ENCODE results near the gene PIGM.

PIGM gene

DNA sequence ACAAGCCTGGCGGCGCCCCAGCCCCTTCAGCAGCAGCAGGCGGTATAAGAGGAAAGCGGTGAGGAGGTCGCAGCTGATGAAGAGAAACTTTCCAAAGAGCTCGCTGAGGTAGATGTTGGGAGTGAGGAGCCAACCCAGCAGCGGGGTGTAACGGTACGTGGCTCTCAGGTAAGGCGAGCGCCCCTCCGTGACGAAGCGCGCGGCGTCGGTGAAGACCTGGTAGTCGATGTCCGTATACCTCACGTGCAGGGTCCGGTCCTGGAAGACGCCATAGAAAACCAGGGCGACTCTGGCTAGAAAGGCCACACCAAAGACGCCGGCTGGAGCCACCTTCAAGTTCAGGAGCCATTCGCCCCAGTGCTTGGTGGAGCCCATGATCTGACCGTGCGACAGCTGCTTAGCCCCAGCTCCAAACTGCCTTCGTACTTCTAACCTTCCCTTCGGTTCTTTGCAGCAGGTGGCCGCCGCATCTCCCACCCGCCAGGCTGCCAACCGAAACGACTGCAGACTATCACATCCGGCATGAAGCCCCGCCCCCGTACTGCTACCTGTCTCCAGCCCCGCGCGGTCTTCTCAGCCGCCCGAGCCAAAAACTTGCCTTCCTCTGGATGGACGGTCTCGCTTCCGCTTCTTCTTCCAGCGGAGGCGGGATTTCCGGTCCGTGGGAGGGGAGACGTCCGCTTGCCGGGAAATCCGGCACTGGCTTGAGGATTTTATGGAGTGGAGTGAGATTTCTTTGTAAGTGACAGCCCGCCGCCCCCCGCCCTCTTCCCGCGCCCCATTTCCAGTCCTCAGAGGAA, at the start of gene PIGM:
PIGM (minus strand) TSS at position 626 of the 800 bp plus-strand sequence; CDS start at position 375, 251 bp downstream.
- DNase-seq = peak; percentile 99

DNA sequence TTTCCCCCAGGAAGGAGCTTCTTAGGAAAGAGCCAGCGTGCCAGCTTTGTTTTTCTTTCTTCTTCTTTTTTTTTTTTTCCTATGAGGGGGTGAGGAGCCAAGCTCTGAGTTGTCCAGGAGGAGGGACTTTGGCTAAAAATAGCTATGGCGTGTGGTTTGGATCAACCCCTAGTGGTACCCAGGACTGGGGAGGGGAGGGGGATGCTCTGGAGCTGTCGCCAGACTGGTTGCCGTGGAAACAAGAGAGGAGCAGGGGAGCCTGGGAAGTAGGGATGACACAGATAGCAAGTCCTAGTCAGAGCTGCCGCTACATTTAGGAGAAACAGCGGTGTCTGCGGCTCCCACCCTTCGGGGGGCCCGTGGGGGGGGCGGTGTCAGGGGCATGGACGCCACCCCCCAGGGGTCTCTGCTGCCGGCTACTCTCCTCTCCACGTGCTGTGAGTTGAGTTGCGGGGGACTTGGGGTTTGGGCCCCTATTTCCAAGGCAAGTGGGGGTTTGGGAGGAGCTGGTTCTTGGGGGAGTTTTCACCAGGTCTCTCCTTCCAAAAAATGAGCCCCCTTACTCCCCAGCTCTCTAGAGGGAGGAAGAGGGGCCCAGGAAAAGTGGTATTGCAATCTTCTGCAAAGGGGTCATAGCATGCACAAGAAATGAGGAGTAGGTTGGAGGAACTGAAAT, 49.6 kb upstream of the PIGM start, which contains the start of gene KCNJ9:
KCNJ9 (plus strand) TSS at position 278 of the 676 bp plus-strand sequence. CDS start 2,493 bp downstream, outside the sequence.
- DNase-seq = no peak

DNA sequence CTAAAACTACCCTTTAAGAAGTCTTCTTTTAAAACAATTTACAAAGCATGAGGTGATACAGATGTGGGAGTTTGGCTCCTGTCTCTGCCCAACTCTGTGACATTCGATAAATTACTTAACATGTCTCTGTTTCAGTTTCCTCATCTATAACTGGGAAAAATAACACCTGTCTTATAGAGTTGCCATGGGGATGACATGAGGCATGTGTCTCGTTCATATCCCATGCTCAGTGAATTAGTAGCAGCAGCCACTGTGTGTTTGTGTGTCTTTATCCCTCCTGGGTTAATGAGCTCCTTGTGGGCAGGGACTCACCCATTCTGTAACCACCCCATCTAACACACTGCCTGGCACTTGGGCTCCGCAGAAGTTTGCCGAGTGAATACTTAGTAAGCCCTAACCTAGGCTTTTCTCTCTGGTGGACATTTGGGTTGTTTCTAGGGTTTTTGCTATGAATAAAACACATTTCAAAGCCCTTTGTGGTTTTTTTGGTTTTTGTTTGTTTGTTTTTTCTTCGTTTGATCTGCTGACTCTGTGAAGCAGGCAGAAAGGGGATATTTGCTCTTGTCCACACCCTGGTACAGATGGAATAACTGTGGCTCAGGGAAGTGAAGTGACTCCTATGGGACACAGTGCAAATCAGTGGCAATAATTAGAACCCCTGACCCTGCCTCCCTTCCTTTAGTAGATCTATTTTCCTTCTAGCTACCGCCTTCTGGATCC, 48.8 kb upstream of the PIGM start:
- no peak for DNase-seq

DNA sequence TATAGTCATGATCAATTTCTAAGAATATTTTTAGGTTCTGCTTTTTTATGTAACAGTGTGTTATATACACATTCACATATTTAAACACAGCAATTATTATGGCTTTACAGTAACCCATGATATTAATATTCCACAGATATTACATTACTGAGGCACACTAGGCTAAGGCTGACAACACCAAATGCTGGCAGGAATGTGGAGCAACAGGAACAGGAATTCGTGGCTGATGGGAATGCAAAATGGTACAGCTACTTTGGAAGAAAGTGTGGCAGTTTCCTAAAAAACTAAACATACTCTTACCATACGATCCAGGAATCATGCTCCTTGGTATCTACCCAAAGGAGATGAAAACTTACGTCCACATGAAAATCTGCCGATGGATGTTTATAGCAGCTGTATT, 47.7 kb upstream of the PIGM start:
- DNase-seq = no peak

DNA sequence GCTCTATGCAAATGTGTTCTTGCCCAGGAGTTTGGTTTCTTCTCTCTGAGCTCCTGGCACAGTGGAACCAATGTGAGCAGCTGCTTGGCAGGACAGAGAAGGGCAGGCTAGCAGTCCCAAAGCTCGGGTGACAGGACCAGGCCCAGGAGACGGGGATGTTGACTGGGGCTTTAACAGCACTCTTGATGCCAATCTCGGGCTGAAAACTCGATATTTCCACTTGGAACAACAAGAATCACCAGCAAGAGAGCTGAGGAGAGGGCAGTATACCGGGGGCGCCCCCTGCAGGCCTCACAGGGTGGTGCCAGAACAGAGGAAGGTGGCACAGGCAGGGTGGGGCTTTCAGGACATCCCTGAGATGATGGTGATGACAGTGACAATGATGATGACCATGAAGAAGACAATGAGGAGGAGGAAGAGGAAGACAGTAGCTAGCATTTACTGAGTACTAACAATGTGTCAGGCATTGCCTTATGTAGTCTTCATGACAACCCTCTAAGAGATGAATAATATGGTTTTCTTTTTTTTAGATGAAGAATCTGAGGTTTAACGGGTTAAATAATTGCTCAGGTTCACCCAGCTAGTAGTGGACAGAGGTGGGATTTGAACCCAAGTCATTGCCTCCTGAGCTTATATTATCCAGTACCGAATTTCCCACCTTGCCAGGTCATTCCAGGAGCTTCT, 46.9 kb upstream of the PIGM start:
- peak; percentile 61 for DNase-seq

DNA sequence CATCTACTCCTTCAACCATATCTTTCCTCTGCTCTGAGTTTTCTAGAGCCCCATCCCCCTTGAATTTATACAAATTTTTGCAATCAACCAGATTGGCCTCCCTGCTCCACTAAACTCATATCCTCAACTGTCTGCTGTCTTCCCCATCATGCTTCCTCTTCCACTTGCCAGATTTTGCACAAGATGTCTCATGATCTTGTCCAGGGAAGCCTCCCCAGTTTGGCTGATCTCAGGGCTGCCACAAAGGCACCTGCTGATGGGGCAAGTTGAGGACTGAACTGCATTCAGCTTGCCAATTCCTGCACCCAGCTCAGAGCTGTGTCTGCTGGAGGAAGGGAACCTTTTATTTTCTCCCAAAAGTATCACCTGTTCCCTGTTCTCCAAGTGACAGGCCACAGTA, 45.7 kb upstream of the PIGM start:
- no peak for DNase-seq

DNA sequence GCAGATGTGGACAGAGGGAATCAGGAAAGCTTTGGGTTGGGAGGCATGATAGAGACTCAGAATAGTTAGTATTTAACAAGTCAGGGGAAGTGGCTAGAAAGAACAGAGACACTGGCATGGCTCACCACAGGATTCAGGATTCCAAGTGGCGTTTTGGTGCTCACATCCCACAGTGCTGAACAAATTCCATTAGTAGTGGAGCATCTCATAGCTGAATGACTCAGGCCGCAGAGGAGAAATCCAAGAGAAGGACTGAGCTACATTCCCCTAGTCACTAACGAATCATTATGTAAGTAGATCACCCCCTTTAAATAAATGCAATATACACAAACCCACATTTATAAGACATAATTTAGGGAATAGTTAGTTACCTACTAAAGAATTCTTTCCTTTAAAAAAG, 44.5 kb upstream of the PIGM start:
- no peak for DNase-seq

DNA sequence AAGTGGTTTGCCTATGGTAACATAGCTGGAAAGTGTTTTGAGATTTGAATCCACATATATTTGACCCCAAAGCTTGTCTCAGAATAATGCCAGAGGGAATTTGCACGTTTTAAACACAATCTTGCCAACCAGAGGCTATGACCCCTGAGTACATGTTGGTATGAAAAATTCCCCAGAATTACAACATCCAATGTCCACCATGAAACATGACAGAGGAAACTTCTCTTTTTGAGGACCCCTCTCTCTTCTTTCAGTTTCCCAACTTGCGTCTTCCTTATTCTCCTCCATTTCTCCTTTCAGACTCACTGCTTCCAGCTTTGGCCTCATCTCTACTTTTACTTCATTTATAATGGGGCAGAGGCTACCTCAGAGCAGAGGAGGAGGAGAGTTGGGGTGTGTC, 44.0 kb upstream of the PIGM start:
- DNase-seq = no peak

DNA sequence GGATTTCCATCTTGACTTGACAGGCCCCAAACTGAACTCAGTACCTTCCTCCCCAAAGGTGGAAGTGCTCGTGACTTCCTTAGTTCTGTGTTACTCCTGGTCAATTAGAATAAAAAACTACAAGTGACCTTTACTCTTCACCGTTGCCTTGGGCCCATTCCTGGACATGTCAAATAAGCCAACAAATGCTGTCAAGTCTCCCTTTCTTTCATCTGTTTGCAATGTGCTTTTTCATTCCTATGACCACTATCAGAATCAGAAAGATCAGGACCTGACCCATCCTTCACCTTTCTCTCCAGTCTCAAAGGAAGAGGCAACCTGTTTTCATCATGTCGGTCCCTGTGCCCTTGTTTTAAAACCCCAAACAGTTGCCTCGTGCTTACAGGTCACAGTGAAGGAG, 43.1 kb upstream of the PIGM start:
- DNase-seq = no peak

DNA sequence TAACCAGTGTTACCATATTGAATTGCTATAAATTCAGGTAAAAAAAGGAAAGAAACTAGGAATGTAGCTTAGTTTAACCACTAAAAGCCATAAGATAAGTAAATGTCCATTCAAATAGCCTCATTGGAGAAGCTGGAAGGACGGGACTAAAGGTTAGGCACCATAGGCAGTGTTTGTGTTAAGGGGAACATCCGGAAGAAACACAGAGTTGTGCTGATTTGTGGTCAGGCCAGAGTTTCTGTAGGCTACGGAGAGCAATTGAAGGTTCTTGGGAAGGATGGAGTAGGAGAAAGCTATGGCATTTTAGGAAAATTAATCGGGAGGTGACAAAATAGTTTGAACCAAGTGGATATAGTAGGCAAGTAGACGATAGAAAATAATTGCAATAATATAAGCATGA, 39.5 kb upstream of the PIGM start:
- no peak for DNase-seq

DNA sequence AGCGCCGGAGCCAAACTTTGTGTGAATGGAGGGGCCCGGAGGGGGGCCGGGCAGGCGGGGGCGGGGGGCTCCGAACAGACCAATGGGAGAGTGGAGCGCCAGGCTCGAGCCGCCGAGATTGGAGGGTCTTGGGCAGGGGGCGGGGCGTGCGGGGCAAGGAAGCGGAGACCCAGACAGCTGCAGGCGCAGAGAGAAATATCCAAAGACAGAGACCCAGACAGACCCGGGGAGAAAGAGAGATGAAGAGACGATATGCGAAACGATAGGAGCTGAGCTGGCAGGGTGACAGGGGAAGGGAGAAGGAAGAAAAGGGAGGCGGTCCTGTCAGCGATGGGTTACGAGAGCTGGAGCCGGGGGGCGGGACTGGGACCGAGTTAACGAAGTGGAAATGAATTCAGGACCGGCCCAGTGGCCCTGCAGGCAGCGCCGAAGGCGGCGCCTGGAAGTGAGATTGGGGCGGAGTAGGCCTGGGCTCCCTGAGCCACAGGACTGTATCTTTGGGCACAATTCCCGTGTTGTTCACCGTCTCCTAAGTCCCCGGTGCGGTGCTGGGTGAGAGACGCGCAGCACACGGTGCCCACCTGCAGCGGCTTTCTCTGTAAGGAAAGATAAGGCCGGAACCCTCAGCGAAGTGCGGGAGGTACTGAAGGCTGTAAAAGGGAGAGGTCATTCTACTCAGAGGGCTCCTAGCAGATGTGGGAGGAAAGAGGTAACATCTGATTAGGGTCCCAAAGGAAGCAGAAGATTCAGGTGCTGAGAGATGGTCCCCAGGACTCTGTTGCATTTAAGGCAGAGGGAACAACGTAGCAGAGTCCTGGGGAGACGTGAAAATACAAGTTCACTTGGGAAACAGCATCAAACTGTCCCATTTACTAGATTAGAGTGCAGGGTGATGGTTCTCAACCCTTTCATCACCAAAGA, 38.7 kb upstream of the PIGM start:
- peak; percentile 90 for DNase-seq

DNA sequence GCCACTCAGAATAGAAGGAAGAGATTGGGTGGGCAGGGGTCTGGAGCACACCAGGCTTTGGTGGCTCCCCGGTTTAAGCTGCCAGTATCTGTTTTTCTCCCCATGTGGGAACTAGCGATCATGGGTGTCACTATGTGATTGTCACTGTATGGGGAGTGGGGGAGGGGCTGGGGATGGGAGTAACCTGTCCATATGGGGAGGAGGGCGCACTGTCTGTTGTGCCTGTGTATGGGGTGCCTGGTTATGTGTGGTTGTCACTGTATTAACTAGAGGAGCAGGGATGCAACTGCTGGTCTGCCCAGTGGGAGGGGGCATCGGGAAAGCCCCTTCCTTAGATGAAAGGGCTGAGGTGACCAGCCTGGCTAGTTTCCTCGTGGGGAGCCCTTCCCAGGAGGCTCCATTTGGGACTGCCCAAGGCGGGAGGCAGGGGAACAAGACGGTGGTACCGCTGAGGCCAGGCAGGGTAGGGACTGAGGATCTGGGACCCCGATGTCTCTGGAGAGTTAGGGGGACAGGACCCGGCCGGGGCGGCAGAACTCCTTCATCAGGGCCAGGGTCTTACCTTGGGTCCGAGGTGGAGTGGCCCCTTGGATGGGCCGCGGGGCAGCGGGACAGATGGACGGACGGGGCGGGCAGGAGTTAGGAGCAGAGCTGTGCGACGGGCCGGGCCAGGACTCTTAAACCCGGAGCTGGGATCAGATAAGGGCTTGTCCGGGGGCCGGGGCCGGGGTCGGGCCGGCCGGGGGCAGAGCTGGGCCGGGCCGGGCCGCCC, 37.9 kb upstream of the PIGM start, which contains the start of gene KCNJ10:
KCNJ10 (minus strand) TSS at position 701 of the 772 bp plus-strand sequence. CDS start 27,628 bp downstream, outside the sequence.
- DNase-seq = peak; percentile 29

DNA sequence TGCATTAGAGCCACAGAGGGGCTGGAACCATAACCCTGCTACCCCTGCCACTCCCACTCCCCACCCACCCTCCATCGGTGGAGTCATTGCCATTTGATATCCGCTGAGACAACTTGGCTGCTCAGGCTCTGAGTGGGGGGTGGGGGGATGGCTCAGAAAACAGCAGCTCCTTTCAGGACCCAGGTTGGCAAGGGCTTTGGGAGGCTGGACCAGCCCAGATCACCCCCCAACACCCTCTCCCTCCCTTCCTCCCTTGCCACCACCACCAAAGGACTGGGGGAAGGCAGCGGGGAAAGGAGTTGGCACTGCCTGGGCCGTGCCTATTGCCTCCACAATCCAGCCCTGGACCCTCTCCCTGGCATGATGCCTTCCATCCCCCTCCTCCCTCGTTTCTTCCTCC, 36.4 kb upstream of the PIGM start:
- no peak for DNase-seq

DNA sequence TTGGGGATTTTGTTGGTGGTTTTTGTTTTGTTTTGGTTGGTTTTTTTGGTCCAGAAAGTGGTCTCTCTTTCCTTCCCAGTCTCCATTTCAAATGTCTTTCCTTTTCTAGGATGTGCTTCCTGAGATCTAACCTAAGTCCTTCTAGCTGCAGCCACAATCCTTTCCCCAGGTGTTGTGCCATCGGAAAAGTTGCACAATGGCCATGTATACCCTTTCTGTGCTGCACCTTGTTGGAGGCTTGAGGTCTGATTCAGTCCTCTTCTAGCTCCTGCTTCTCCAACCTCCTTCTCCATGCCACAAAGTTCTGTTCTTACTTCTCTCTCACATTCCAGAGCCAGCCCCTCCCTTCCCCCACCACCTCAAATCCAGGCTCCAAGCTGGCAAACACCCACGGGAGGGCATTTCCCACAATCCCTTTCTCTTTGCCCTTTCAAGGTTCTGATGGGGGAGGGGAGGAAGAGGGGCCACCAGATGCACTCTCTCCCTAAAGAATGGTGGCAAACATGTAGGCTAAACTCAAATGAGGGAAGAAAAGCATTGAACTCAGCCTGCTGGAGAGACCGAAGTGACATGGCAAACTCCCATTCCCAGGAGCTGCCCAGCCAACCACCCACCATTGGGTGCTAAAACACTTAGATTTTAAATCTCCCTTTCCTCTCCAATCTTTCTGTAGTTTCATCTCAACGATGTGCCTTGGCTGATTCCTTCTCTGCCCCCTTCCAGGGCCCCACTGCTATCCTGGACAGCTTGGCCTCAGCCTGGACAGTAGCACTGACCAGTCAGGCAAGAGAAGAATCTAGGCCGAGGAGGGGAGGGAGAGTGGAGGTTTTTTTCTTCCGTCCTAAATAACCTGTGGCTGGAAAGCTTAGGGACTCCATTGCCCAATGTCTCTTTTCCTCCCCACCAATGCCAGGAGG, 35.3 kb upstream of the PIGM start:
- DNase-seq = peak; percentile 35

DNA sequence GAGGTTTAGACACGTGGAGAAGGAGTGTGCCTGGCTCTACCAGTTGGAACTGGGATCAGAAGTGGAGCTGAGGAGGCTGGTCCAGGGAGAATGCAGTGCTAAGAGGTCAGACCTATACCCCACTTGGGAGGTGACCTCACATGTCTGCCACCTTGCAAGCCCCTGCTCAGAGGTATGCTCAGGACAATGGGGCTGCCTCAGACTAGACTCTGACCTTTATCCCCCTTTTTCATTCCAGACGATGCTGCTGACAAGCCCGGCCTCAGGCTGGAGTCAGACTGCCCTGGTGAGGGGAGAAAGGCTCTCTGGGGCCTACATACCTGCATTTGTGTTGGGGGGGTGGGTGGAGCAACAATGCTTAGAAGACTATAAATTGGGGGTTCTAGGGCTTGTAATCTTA, 33.0 kb upstream of the PIGM start:
- DNase-seq = no peak

DNA sequence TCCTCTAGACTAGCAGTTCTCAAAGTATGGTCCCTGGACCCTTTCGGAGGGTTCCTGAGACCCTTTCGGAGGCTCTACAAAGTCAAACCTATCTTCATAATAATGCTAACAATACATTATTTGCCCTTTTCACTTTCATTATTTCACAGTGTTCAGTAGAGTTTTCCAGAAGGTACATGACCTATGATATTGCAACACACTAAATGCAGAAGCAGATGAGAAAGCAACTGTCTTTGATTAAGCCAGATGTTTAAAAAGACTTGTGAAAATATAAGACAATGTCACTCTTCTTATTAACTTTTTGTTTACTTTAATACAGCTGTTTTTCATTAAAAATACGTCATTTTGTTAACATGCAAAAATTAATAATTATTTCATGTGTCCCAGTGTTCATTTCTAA, 32.4 kb upstream of the PIGM start:
- no peak for DNase-seq

DNA sequence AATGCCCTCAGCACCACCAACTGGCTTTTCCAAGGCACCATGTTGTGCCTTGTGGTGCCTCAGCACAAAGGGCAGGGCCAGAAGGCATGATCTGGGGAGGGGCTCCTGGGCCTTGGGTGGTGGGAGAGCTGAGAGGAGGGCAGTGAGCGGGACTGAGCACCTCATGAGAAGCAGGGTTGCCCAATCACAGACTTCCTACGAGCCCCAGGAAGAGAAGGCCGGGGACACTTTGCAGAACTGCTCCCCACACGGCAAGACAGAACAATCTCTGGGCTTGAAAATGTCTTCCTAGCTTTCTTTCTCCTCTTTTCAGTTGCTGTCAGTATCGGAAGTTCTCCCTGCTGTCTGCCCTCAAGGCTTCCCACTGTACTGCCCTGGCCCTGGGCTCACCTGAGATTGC, 31.4 kb upstream of the PIGM start:
- DNase-seq = no peak

DNA sequence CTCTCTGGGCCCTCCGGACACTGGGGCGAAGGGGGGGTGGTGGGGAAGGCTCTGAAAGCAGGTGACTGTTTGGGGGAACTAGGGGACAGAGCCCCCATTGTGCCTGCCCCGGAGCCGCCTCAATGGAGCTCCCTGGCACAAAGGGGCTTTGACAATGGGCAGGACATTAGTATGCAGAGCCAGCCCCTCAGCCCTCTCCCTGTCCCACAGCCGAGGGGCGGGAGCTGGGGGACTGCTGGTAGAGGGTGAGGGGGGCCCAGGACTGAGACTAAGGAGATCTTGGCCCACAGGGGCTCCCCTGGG, 30.4 kb upstream of the PIGM start:
- no peak for DNase-seq

DNA sequence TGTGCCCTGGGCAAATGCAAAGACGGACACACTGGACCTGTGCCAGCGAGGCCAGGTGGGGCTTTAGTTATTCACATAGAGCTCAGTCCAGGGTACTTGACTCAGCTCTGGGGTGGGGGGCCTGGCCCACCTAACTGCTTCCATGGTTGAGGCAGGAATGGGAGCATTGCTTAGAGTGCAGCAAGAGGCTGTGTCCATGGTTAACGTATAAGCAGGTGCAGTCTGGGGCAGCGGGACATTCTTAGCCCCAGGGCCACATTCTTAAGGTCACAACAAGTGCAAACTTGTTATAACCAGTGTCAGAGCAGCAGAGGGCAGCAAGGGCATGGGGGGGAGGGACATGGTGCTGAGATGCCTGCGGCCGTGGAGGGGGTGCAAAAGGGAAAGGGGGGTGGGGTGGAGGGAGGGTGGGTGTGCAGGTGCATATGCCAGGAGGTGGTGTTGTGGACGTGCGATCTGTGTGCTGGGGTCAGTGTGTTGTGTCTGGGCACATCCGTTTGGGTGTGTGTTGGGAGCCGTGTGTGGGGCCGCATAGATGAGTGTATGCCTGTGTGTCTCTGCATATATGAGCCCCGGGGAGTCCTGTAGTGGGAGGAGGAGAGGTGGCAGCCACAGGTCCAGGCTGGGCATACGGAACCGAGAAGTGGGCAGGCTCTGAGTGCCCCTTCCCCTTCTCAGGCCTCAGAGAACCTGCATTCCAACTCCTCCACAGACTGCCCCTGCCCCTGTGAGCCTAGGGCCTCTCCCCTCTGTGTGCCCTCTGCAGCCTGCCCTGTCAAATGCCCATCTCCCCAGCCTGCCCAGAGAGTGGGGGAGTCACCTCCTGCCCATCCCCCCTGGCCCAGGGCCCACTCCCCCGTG, 29.8 kb upstream of the PIGM start:
- DNase-seq = no peak

All from NCI-H82 (cell line).